ENCODE results near the gene MPV17L.
"Not testable (repeated sequence)": the region's sequence is repeated elsewhere in the genome, so short reads cannot be mapped to it uniquely, and the experiment has no call there.

GRCh38 chr16:15357495-15357894 is 38.1 kb upstream of the MPV17L start:
- not testable (repeated sequence) for TF ChIP-seq CTCF (IDR thresholded peaks at IDR 0.05; ENCODE audit: borderline replicate concordance, extremely low read depth, low read length, poor library complexity, severe bottlenecking); EZH2 (IDR thresholded peaks at IDR 0.05; ENCODE audit: borderline replicate concordance, low read depth, low read length, severe bottlenecking)
